GM12865 (cell line): Measurements from ENCODE around the gene WDFY3.

Experiments used
- DNase-seq: peaks from one replicate; pipeline ENCODE4 v3.0.0; 2010; ENCODE audit warnings: low read depth
- H3K4me3 ChIP-seq: 2 replicates; pipeline ENCODE4 v1.5.1; 2011; ENCODE audit warnings: mild to moderate bottlenecking, low read depth, low read length, control low read depth
- CTCF ChIP-seq: IDR thresholded peaks from 2 replicates; pipeline ENCODE4 v1.5.1; 2011; ENCODE audit warnings: low read length, control low read depth, low read depth, inconsistent platforms; ENCODE audit not compliant: insufficient read depth; ENCODE audit errors: missing control alignments

The WDFY3 gene

GRCh38 chr4:84964995-84965552, 1.4 kb downstream of the WDFY3 start:
- no peak for TF ChIP-seq CTCF
- peak overlapping the region; percentile 67 for H3K4me3 ChIP-seq
- no peak for DNase-seq

- DNase-seq: no peak
- H3K4me3 ChIP-seq: no peak overlapping the region
- no peak for TF ChIP-seq CTCF
Measured at GRCh38 chr4:84962102-84962501, 4.4 kb downstream of the WDFY3 start.

- TF ChIP-seq CTCF: no peak
- no peak overlapping the region for H3K4me3 ChIP-seq
- no peak for DNase-seq
Measured at GRCh38 chr4:84958434-84958833, 8.1 kb downstream of the WDFY3 start.

- no peak for TF ChIP-seq CTCF
- no peak for DNase-seq
- H3K4me3 ChIP-seq: no peak overlapping the region
Measured at GRCh38 chr4:84957514-84958420, 8.7 kb downstream of the WDFY3 start.

GRCh38 chr4:84956014-84956413, 10.5 kb downstream of the WDFY3 start:
- no peak overlapping the region for H3K4me3 ChIP-seq
- TF ChIP-seq CTCF: no peak
- no peak for DNase-seq

- H3K4me3 ChIP-seq: no peak overlapping the region
- DNase-seq: no peak
- TF ChIP-seq CTCF: no peak
Measured at GRCh38 chr4:84954982-84955567, 11.4 kb downstream of the WDFY3 start.
